ENCODE measurements around the gene KIAA0753.

DNA sequence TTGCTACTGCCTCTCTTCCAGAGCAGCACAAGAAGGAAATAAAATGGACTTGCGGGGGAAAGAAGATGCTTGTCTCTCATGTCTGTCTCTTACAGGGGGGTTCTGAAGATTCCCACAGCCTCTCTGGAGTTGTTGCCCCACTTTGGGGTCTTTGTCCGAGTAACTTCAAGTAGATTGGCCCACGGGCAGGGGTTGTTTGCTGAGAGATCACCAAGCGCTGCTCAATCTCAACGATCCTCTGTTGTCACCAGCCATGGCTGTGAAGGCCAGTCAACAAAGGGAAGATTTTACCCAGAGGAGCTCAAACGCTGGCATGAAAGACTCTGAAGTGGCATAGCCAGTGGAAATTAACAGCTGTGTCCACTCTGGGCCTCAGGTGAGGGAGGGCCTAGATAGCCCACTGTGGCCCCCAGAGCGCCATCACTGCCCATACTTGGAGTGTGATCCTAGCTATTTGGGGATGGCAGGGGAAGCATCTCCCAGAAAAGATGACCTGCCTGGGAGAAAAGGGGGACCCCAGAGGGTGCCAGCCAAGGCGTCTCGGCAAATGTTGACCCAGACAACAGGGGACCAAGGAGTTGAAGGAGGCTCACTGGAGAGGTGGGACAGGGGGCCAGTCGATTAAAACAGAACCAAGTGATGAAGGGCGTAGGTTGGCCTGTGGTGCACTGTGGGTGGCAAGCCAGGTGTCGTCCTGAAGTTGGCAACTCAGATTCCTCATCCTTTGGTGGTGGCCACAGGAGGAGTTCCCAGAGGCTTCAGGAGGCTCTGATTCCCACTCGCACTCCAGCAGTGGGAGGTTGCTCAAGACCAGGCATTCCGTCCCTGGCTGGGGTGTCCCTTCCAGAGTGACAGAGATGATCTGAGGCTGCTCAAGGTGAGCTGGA, 44.6 kb upstream of the KIAA0753 start:
- TF ChIP-seq, protein P1, sequence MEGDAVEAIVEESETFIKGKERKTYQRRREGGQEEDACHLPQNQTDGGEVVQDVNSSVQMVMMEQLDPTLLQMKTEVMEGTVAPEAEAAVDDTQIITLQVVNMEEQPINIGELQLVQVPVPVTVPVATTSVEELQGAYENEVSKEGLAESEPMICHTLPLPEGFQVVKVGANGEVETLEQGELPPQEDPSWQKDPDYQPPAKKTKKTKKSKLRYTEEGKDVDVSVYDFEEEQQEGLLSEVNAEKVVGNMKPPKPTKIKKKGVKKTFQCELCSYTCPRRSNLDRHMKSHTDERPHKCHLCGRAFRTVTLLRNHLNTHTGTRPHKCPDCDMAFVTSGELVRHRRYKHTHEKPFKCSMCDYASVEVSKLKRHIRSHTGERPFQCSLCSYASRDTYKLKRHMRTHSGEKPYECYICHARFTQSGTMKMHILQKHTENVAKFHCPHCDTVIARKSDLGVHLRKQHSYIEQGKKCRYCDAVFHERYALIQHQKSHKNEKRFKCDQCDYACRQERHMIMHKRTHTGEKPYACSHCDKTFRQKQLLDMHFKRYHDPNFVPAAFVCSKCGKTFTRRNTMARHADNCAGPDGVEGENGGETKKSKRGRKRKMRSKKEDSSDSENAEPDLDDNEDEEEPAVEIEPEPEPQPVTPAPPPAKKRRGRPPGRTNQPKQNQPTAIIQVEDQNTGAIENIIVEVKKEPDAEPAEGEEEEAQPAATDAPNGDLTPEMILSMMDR (IDR thresholded peaks at IDR 0.05; ENCODE audit: insufficient read depth, low read length, poor library complexity, severe bottlenecking) = no peak
- TF ChIP-seq EZH2phosphoT487 (conservative IDR thresholded peaks at IDR 0.05; ENCODE audit: low read length) = no peak
